HepG2 (cell line): ENCODE data around the gene DACT2.

Experiments
- CTCF ChIP-seq: sonication (generic); formaldehyde crosslinking; IDR thresholded peaks from 2 replicates; pipeline ENCODE4 v1.5.0; 2020; ENCODE audit warnings: mild to moderate bottlenecking, missing genetic modification reagents, moderate library complexity
- MAZ ChIP-seq, 2 experiments: sonication (generic) in 1 of 2; formaldehyde crosslinking in 1 of 2; IDR thresholded peaks; 2 replicates each; pipeline versions ENCODE4 v1.5.0 to v1.6.1; 2012 to 2020; ENCODE audit warnings: low read depth in 2 of 2, mild to moderate bottlenecking in 2 of 2, borderline replicate concordance in 1 of 2, improper control_type of control experiment in 1 of 2, low read length in 1 of 2, missing genetic modification reagents in 1 of 2, moderate library complexity in 1 of 2

DNA sequence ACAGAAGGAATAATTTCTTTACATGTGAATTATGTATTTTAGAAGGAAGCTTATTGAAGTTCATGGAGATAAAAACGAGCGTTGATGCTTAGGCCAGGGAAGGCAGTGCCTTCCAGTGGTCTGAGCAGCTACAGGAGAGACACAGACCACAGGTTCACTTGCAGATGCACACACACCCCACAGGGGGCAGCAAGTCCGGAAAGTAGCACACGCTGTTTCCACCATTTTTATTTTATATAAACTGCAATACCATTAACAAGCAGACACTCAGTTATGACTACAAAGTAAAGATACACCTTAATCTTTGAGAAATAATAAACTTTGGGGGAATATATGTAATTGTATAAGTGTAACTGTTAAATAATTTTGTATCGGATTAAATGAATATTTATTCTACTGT lies 13.5 kb upstream of the DACT2 start:
- TF ChIP-seq MAZ (IDR thresholded peaks at IDR 0.05; ENCODE audit: borderline replicate concordance, low read depth, low read length) (no peak), MAZ (CRISPR knock-in tag; IDR thresholded peaks at IDR 0.05; ENCODE audit: low read depth) (no peak), CTCF (CRISPR knock-in tag) (peak; percentile 29)
